GM18507 (cell line): ENCODE results near the gene GCC2.
"Not testable (repeated sequence)": the region's sequence is repeated elsewhere in the genome, so short reads cannot be mapped to it uniquely, and the experiment has no call there.

Experiments
- DNase-seq: peaks from one replicate; pipeline ENCODE4 v3.0.0; 2011; ENCODE audit warnings: low read depth; ENCODE audit not compliant: insufficient read length; ENCODE audit errors: extremely low spot score
- FAIRE-seq: peaks from 2 replicates; lab custom pipeline; 2011; peaks lifted over from hg19 to GRCh38; lab: Jason Lieb, UNC

The GCC2 gene

GRCh38 chr2:108553209-108553919 is 104.4 kb downstream of the GCC2 start:
- DNase-seq (no peak), FAIRE-seq (no peak)

GRCh38 chr2:108554528-108554927 is 105.5 kb downstream of the GCC2 start:
- no peak for DNase-seq
- FAIRE-seq: no peak

GRCh38 chr2:108555572-108555971 is 106.6 kb downstream of the GCC2 start:
- DNase-seq (no peak), FAIRE-seq (no peak)

GRCh38 chr2:108556581-108556980 is 107.6 kb downstream of the GCC2 start:
- DNase-seq, FAIRE-seq: not testable (repeated sequence)
